ENCODE results near the gene PRRC2B.

- TF ChIP-seq POLR2AphosphoS5 (IDR thresholded peaks at IDR 0.05; ENCODE audit: low read depth, low read length) (no peak), SIN3A (IDR thresholded peaks at IDR 0.05; ENCODE audit: borderline replicate concordance, insufficient read depth, low read depth, low read length) (no peak), REST (IDR thresholded peaks at IDR 0.05; ENCODE audit: insufficient read depth in 1 of 2, low read depth in 2 of 2, low read length in 1 of 2) (no peak), TCF7L2 (IDR thresholded peaks at IDR 0.05; ENCODE audit: low read depth, low read length) (no peak)
- TF ChIP-seq, protein P1, sequence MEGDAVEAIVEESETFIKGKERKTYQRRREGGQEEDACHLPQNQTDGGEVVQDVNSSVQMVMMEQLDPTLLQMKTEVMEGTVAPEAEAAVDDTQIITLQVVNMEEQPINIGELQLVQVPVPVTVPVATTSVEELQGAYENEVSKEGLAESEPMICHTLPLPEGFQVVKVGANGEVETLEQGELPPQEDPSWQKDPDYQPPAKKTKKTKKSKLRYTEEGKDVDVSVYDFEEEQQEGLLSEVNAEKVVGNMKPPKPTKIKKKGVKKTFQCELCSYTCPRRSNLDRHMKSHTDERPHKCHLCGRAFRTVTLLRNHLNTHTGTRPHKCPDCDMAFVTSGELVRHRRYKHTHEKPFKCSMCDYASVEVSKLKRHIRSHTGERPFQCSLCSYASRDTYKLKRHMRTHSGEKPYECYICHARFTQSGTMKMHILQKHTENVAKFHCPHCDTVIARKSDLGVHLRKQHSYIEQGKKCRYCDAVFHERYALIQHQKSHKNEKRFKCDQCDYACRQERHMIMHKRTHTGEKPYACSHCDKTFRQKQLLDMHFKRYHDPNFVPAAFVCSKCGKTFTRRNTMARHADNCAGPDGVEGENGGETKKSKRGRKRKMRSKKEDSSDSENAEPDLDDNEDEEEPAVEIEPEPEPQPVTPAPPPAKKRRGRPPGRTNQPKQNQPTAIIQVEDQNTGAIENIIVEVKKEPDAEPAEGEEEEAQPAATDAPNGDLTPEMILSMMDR (IDR thresholded peaks at IDR 0.05): no peak
These were observed 103.0 kb downstream of the PRRC2B start for GRCh38 chr9:131496844-131497405.

All from Panc1 (cell line).